ENCODE data around the gene KRT36. TPM values are rescaled to one million over a fixed set of nuclear protein-coding genes. Genes with fewer than 3 reads are reported as not detected.

Gene KRT36
- total RNA-seq, 4 donors from 2014 or later, result not detected

DNA sequence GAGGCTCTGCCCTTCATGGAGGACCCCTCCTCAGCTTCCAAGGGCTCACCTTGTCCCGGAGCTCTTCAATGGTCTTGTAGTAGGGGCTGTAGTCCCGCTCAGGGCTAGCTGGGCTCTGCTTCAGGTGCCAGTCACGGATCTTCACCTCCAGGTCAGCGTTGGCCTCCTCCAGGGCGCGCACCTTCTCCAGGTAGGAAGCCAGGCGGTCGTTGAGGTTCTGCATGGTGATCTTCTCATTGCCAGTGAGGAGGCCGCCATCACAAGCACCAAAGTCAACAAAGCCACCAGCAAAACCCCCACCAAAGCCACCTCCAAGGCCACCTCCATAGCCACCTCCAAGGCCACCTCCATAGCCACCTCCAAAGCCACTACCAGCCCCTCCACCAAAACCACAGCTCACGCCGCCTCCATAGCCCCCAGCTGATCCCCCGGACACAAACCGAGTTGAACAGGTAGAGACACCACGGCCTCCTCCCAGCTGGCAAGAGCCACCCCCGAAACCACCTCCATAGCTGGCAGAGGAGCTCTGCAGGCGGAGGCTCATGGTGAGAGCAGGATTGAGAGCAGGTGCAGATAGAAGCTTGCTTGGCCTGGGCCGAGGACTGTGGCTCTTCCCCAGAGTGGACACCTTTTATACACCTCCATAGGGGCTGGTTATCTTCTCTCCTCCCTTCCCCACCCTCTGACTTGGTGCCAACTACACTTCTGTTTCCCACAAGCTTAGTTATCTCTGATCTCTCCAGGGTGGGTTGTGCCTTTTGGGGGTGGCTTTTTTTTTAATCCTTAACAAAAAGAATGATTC lies 15.5 kb upstream of the KRT36 start, which contains the start of gene KRT13:
KRT13 (minus strand) TSS at position 606 of the 802 bp plus-strand sequence; CDS start at position 544, 62 bp downstream.
- ATAC-seq, result no peak
- WGBS, 2 donors (ENCODE audit: low coverage in 1 of 2), result 100% methylated on average over 2 of the region's 17 CpGs; no CpG with 5 or more reads in 1 of the 2 donors
- no peaks in the 10 kb centered on the region for H3K9me3 ChIP-seq
- H3K4me1 ChIP-seq, result peaks cover 0 to 8% (median 0%) of the 10 kb centered on the region in 3 donors
- TF ChIP-seq, protein P1, sequence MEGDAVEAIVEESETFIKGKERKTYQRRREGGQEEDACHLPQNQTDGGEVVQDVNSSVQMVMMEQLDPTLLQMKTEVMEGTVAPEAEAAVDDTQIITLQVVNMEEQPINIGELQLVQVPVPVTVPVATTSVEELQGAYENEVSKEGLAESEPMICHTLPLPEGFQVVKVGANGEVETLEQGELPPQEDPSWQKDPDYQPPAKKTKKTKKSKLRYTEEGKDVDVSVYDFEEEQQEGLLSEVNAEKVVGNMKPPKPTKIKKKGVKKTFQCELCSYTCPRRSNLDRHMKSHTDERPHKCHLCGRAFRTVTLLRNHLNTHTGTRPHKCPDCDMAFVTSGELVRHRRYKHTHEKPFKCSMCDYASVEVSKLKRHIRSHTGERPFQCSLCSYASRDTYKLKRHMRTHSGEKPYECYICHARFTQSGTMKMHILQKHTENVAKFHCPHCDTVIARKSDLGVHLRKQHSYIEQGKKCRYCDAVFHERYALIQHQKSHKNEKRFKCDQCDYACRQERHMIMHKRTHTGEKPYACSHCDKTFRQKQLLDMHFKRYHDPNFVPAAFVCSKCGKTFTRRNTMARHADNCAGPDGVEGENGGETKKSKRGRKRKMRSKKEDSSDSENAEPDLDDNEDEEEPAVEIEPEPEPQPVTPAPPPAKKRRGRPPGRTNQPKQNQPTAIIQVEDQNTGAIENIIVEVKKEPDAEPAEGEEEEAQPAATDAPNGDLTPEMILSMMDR (IDR thresholded peaks at IDR 0.05), result no peak
- no peaks in the 10 kb centered on the region for H3K27me3 ChIP-seq
- no peak within 1 kb of the TSS for H3K27ac ChIP-seq
- H3K4me3 ChIP-seq, result no peak within 1 kb of the TSS
- H3K36me3 ChIP-seq, result no peaks in the 10 kb centered on the region

DNA sequence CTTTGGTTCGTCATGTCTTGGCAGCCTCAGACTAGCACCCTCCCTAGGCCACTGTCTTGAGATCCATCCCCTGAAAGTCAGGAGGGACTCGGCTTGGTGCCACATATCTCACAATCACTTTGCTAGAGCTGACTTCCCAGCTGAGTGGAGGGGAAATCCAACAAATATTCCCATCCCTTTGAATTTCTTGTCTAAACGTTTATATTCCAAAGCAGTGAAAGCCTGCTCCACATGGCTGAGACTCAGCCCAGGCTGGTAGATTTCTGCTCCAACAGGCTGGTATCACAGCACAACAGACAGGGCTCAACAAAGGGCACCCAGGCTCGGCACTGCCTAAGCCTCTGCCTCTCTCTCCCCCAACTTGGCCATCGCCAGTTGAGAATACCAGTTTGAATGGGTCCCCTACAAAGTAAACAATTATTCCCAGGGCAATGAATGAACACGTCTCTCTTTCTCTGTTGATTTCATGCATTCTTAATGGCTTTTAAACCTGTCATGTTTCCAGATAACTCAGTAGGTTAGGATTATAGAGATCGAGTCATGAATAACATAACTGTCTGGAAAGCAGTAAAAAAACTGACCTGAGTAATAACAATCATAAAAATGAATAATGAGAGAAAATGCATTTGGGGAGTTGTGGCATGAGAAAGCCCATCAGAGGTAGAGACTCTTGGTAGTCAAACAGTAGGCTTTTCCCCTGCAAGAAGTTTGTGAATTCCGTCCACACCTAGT lies 14.7 kb upstream of the KRT36 start:
- Histone ChIP-seq H3K36me3 (no peaks in the 10 kb centered on the region), H3K4me3 (no peak overlapping the region), H3K27ac (no peak overlapping the region), H3K9me3 (no peaks in the 10 kb centered on the region), H3K4me1 (peaks cover 0 to 8% (median 0%) of the 10 kb centered on the region in 3 donors), H3K27me3 (no peaks in the 10 kb centered on the region)
- TF ChIP-seq POLR2AphosphoS5 (IDR thresholded peaks at IDR 0.05) (no peak), EP300 (IDR thresholded peaks at IDR 0.05) (no peak), POLR2A (IDR thresholded peaks at IDR 0.05) (no peak)
- TF ChIP-seq, protein P1 (IDR thresholded peaks at IDR 0.05), result no peak
- ATAC-seq, result no peak
- 27 to 32% methylated on average over 4 to 6 of the region's 8 CpGs for WGBS, 2 donors (ENCODE audit: low coverage in 1 of 2)

DNA sequence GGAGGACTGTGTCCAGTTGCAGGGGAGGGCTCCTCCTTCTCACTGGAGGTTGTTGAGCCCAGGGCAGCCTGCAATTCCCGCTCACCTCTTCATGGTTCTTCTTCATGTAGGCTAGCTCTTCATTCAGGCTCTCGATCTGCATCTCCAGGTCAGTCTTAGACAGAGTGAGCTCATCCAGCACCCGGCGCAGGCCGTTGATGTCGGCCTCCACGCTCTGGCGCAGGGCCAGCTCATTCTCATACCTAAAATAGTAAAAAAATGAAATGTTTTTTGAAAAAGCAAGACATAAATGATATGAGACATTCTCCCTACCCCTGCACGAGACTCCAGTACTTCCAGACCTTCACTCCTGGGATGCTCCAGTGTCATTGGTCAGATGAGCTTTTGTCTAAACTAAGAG lies 13.5 kb upstream of the KRT36 start:
- WGBS, 2 donors (ENCODE audit: low coverage in 1 of 2), result 55% methylated on average over 4 of the region's 9 CpGs; no CpG with 5 or more reads in 1 of the 2 donors
- ATAC-seq, result no peak
- Histone ChIP-seq H3K9me3 (no peaks in the 10 kb centered on the region), H3K27ac (no peak overlapping the region), H3K4me1 (peaks cover 0 to 8% (median 0%) of the 10 kb centered on the region in 3 donors), H3K4me3 (no peak overlapping the region), H3K36me3 (no peaks in the 10 kb centered on the region), H3K27me3 (no peaks in the 10 kb centered on the region)
- TF ChIP-seq POLR2A (IDR thresholded peaks at IDR 0.05), result no peak
- TF ChIP-seq, protein P1 (IDR thresholded peaks at IDR 0.05), result no peak
- no peak for TF ChIP-seq POLR2AphosphoS5 (IDR thresholded peaks at IDR 0.05)
- no peak for TF ChIP-seq EP300 (IDR thresholded peaks at IDR 0.05)

DNA sequence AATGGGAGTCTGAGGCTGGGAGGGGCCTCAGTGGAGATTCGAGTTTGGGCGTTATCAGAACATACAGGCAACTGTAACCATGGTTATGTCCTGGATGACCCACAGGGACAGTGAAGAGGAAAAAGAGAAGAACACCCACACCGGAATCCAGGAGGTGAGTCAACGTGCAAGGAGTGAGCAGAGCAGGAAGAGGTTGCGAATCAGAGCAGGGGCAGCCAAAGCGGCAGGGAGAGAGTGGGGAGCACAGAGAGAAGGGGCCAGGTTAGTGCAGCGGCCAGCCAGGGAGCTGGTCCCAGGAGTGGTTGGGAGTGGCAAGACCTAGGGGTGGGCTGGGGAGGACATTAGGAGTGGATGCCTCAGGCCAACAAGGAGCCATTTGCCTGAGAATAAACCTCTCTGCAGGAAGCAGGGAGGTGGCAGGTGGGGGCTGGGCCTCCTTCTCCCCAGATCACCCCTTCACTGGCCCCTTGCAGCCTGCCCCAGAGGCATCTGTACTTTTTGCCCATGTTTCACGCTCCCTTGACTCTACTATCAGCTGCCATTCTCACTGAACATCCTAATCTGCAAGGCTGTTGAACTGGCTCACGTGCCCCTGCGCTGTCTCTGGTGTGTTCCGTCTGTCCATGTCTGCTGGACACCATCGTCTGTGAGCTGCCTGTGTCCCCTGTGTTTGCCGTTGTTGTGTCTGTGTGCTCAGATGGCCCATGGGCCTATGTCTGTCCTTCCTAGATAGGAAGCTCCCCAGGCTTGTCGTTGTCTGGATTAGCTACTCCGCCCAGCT lies 10.6 kb upstream of the KRT36 start:
- Histone ChIP-seq H3K9me3 (no peaks in the 10 kb centered on the region), H3K4me1 (peaks cover 0 to 8% (median 0%) of the 10 kb centered on the region in 3 donors), H3K36me3 (no peaks in the 10 kb centered on the region), H3K27ac (no peak overlapping the region), H3K4me3 (no peak overlapping the region), H3K27me3 (peaks cover 6% of the 10 kb centered on the region)
- ATAC-seq, result no peak
- WGBS, 2 donors (ENCODE audit: low coverage in 1 of 2), result 55 to 74% methylated on average over 7 to 10 of the region's 15 CpGs
- TF ChIP-seq POLR2A (IDR thresholded peaks at IDR 0.05) (no peak), EP300 (IDR thresholded peaks at IDR 0.05) (no peak), POLR2AphosphoS5 (IDR thresholded peaks at IDR 0.05) (no peak)
- TF ChIP-seq, protein P1 (IDR thresholded peaks at IDR 0.05), result no peak
